ENCODE measurements around the gene FOXF2.
A peak's percentile ranks its signal among the peaks of the same experiment; 100 is the strongest.

The FOXF2 gene

DNA sequence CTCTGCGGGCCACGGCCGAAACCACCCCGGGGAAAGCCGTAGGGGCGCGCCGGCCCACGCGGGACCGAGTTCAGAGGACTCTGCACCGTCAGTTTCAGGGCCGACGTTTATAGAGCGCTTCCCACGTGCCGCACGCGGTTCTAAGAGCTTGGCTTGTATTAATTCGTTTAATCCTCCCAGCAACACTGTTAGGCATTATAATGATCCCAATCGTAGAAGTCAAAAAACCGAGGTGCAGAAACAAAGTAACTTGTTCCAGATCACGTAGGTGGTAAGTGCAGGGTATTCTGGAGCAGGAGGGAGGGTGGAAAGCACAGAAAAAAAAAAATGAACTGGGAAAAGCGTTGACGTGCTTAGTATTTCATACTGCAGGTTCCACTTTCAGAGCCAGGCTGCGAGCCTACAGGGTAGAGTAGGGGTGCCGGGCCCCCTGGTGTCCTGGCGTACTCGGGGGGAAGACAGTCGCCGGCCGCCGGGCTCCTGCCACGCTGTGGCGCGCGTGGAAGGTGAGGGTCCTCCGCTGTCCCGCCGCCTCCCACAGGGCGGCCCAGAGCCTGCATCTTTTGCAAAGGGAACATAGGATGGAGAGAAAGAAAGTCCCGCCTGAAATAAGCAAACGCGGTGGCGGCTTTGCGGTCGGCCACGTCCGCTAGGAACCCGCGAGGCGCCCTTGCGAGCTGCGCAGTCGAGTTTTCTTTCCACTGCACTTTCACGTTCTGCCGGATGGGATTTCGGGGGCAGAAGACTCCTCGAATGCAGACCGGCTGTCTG, 10.2 kb upstream of the FOXF2 start:
- no peak for DNase-seq

- peak; percentile 32 for DNase-seq
Measured at GRCh38 chr6:1379788-1380147, 9.6 kb upstream of the FOXF2 start.

GRCh38 chr6:1380625-1381427, 8.6 kb upstream of the FOXF2 start:
- no peak for DNase-seq

DNA sequence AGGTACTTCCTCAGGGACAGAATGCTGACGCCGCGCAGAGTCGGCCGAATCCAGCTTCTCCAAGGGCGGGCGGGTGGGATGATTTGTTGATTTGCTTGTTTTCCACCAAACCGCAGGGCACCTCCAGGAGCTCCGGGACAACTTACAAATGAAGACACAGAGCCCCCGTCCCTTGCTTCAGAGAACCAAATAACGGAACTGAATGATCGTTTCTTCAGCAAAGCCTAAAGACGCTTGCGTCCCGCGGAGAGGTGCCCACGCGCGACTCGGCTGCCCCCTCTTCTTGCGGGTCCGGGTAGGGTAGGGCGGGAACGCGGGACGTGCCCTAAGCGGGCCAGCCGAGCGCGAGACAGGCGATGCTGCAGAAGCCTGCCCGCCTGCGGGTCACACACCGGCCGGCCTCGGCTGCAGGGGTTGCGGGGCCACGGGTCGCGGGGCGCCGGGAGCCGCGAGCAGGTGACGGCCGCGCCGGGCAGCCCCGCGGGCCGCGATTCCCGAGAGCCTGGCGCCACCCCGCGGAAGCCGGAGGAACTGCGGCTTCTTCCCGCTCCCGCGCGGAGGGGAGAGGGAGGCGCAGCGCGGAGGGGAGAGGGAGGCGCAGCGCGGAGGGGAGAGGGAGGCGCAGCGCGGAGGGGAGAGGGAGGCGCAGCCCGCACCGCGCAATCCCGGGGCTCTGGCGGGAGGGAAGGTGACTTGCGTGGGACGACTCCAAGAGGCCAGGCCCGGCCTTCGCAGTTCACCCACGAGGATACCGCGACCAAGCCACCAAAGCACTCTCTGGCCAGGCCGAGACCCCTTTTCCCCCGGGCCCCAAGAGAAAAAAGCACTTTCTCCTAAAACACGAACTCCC, 7.7 kb upstream of the FOXF2 start:
- peak; percentile 94 for DNase-seq

- DNase-seq: peak; percentile 45
Measured at GRCh38 chr6:1382331-1382882, 7.0 kb upstream of the FOXF2 start.

DNA sequence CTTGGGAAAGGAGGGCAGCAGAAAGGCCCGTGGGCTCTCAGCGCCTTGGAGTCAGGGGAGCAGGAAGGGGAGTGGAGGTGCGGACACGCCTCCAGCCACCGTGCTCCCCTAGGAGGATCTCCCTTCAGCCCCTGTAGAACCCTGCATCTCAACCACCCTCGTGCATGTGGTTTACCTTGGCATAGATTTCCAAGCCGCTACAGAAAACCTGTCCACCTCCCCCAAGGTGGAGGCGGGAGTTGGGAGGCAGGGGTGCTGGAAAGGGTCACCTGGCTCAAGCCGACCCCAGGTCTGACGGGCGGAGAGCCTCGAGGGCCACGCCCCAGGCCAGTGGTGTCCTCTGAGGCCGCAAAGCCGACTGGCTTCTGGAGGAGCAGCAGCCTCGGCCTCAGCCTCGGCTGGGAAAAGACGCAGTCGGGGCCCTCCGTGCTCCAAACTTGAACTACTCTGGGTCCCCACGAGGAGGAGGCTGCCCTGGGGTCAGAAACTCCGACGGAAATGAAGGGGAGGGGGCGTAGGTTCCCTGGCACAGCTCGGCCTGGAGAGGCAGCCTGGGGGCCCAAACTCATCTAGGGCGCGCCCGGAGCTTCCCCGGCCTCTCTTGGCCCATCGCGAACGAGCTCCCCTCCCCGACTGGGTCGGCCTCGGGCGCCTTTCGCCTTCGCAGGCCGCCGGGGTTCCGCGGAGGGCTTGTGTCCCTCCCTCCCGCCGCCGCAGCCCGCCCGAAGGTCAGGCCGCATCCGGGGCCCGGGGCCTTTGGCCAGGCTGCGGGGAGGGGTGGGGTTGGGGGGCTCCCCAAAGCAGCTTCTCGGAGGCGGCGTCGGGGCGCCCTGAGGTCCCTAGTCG, 6.3 kb upstream of the FOXF2 start:
- peak; percentile 37 for DNase-seq

GRCh38 chr6:1383729-1384548, 5.4 kb upstream of the FOXF2 start:
- DNase-seq: no peak

DNA sequence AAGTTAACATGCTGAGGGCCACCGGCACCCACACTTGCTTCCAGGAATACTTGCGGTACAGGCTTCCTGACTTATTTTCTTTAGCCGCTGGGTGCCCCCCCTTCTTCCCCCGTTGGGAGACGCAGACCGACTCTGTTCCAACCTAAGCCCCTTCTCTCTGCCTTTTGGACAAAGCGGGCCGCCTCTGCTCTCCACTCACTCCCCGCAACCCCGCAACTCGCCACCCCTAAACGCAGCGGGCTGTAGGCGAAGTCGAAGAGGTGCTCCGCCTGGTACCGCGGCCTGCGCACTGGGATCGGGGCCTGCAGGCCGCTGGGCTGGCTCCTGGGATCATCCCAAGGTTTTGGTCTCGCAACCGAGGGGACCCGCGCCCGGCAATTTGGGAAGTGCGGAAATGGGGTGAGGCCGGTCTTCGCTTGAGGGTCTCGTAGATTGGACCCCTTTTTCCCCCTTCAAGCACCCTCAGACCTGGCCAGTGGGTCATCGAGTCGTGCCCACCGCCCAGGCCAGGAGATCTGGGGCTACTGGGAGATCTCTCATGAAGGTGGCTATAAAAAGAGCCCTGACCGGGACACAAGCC, 4.7 kb upstream of the FOXF2 start:
- no peak for DNase-seq

DNA sequence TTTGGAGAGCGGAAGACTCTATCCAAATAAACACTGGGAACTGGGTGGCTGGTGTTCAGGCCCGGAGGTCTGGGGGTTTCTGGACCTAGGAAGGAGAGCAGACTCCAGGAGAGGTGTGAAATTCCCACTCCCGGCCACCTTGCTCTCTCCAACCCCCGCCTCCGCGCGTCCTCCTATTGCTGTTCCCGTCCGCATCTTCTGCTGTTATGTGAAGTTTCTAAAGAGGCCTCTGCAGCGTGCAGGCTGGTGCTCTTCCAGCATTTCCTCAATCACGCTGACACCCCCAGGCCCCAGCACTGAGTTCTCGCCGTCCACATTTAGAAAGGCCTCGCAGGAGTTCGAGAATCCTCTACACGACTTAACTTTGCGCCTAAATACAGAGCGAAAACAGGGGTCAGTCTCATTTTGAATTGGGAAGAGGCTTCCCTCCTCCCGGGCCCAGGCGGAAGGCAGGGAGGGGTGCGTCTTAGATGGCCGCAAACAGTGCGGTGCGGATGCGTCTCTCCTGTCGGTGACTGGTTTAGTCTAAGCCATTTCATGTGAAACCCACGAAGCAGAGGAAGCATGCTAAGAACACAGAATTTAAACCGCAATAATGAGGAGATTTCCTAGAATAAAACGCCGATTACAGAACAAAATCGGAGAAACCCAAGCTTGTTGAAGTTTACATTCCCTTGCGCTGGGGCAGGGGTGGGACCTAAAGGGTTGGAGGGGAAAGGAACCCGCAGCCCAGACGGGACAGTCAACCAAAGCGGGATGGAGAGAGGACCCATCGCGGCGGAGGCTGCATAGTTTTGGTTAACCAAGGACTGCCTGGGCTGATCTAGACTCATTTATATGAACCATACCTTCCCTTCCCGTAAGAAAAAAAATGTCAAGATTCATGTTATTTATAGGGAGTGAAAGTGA, 4.0 kb upstream of the FOXF2 start:
- DNase-seq: no peak

GRCh38 chr6:1386038-1386709, 3.2 kb upstream of the FOXF2 start:
- DNase-seq: no peak

- no peak for DNase-seq
Measured at GRCh38 chr6:1387538-1387875, 1.9 kb upstream of the FOXF2 start.

DNA sequence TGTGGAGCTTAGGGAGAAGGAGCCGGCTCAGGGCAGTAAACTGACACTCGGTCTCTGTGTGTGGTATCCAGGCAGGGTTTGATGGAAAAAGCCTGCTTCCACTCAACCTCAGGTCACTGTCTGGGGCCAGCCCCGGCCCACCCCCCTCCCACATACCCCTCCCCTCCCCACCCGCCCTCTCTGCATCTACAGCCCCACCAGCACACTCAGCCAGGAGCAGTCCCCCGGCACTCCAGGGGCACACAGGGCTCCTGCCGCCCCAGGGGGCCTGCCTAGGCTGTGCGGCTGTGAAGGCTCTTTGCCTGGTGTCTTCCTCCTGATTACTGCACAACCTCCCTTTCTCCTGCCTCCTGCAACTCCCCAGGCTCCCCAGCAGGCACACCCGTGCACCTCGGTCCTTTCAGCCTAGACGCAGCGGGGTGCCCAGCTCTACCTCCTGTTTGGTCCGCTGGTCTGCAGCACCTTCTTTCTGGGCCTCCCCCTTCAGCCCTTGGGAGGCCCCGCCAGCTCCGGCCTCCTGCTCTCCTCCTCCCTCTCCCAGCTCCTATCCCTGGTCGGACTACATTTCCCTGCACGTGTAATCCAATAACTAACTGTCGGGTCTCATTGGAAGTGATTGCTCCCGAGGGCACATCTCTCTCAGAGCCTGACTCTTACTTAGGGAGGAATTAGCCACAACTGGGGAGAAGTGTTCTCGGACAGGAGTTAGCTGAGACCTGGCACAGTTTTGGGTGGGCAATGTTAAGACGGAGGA, 1.3 kb upstream of the FOXF2 start:
- DNase-seq: no peak

DNA sequence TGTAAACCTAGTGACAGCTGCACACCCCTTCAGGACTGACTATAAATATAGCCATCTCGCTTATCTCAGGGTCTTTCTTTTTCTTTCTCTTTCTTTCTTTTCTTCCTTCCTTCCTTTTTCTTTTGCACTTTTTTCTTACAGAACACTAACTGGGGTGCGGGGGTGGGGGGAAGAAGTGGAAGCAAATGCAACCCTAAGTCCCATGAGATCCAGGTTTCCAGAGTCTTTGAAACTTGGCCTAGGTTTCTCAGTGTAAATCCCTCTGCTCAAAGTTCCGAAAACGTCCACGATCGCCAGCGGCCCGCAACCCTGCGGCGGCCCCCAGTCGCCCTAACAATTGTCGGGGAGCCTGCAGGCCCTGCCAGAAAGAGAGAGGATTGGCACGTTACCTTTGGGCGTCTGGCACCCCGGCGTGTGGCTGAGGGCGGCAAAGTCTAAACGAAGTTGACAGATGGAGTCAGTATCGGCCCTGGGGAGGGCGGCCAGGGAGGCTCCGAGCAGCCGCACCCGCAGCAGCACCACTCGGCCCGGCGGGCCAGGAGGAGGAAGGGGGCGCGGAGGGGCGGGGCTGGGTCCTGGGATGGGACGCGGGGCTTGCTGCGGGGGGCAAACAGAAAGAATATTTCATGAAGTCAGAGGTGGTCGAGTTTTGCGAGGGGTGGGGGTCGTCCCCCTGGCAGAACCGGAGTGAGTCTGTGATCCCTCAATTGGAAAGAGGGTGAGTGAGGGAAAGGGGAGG, 577 bp upstream of the FOXF2 start:
- no peak for DNase-seq

- DNase-seq: no peak
Measured at GRCh38 chr6:1390133-1390945, 963 bp downstream of the FOXF2 start.

- no peak for DNase-seq
Measured at GRCh38 chr6:1390946-1391799, 1.8 kb downstream of the FOXF2 start.

GRCh38 chr6:1391800-1392309, 2.5 kb downstream of the FOXF2 start:
- no peak for DNase-seq

Data from 8988T (cell line).